HCT116 (cell line): Measurements from ENCODE around the gene C14orf180. TPM values are rescaled to one million over a fixed set of nuclear protein-coding genes. Genes with fewer than 3 reads are reported as not detected.

ENCODE experiments used
- ATAC-seq: fragments of 200-7000 bp; cut with Tn5 transposase; 2 replicates; pipeline ENCODE4 v1.9.1; 2020; ENCODE audit warnings: mild to moderate bottlenecking, moderate library complexity
- BruUV-seq: library from RNA; stranded (reverse); fragments of 400-500 nt; replicated peaks from 2 replicates; lab custom pipeline; 2021; lab: Mats Ljungman, UMichigan
- CTCF ChIA-PET: fragments of 300-600 bp; sonication (Branson Sonifier 250); formaldehyde crosslinking; loops from one replicate; lab custom pipeline; 2021; ENCODE audit warnings: antibody characterized with exemption; lab: Charles Lee
- POLR2A ChIA-PET: fragments of 300-600, 350-600 bp; sonication (Branson Sonifier 250); formaldehyde crosslinking; loops from one replicate; lab custom pipeline; 2021; ENCODE audit warnings: antibody characterized with exemption; lab: Charles Lee
- RAD21 ChIA-PET, 2 experiments: fragments of 300-600 bp; sonication (Branson Sonifier 250); formaldehyde crosslinking; loops; one replicate each; lab custom pipeline; 2023; ENCODE audit warnings: low total read pairs in 2 of 2; ENCODE audit not compliant: uncharacterized antibody in 2 of 2, unreplicated experiment in 2 of 2, low non-redundant PET in 1 of 2; lab: Charles Lee
- DNase-seq: peaks from one replicate; pipeline ENCODE4 v3.0.0-alpha.2; 2010; ENCODE audit warnings: low read depth, low spot score
- H2AFZ ChIP-seq: fragments of 200-600 bp; shearing (Covaris generic), sonication (generic); 2 replicates; pipeline ENCODE4 v1.6.1; 2017; ENCODE audit warnings: low read depth, mixed run types, mixed read lengths, antibody characterized with exemption, low read length; ENCODE audit not compliant: poor library complexity, severe bottlenecking
- H3K27ac ChIP-seq: 2 replicates; pipeline ENCODE4 v1.5.1; 2012; ENCODE audit warnings: low read depth, low read length
- H3K27me3 ChIP-seq: fragments of 200-600 bp; sonication (generic); 2 replicates; pipeline ENCODE4 v1.6.1; 2016; ENCODE audit warnings: mixed run types, low read length, mixed read lengths; ENCODE audit not compliant: insufficient read depth
- H3K36me3 ChIP-seq, 2 experiments: fragments of 200-500 bp in 1 of 2; fragments of 200-600 bp in 1 of 2; sonication (Bioruptor generic) in 1 of 2; sonication (generic) in 1 of 2; 2 replicates each; pipeline versions ENCODE4 v1.5.1 to v1.6.1; 2014 to 2016; ENCODE audit warnings: low read length in 2 of 2, inconsistent platforms in 1 of 2, mixed read lengths in 1 of 2, mixed run types in 1 of 2; ENCODE audit not compliant: insufficient read depth in 2 of 2, control insufficient read depth in 1 of 2
- H3K4me1 ChIP-seq, 2 experiments: fragments of 200-600 bp in 1 of 2; sonication (generic) in 1 of 2; 2 replicates each; pipeline versions ENCODE4 v1.5.1 to v1.6.1; 2012 to 2017; ENCODE audit warnings: low read length in 2 of 2, inconsistent platforms in 1 of 2, mild to moderate bottlenecking in 1 of 2, mixed read lengths in 1 of 2, mixed run types in 1 of 2, moderate library complexity in 1 of 2; ENCODE audit not compliant: insufficient read depth in 2 of 2, control insufficient read depth in 1 of 2
- H3K4me2 ChIP-seq: fragments of 200-600 bp; sonication (generic); 2 replicates; pipeline ENCODE4 v1.6.1; 2017; ENCODE audit warnings: mixed run types, low read length, mixed read lengths
- H3K4me3 ChIP-seq, 2 experiments: fragments of 200-600 bp in 1 of 2; sonication (generic) in 1 of 2; replicated peaks in 1 of 2; 2 replicates each; pipeline ENCODE4 v1.5.1; 2011 to 2016; ENCODE audit warnings: low read length in 2 of 2, control low read depth in 1 of 2, low read depth in 1 of 2, mild to moderate bottlenecking in 1 of 2, mixed read lengths in 1 of 2, mixed run types in 1 of 2
- H3K79me2 ChIP-seq: fragments of 200-600 bp; sonication (generic); 2 replicates; pipeline ENCODE4 v1.6.1; 2017; ENCODE audit warnings: mild to moderate bottlenecking, mixed run types, low read length, moderate library complexity, mixed read lengths; ENCODE audit not compliant: insufficient read depth
- H3K9ac ChIP-seq: fragments of 200-600 bp; sonication (generic); 2 replicates; pipeline ENCODE4 v1.6.1; 2016; ENCODE audit warnings: low read length, mixed read lengths
- H3K9me2 ChIP-seq: fragments of 200-600 bp; sonication (generic), shearing (Covaris generic); 2 replicates; pipeline ENCODE4 v1.6.1; 2017; ENCODE audit warnings: mixed run types, mild to moderate bottlenecking, moderate library complexity; ENCODE audit not compliant: insufficient read depth
- H3K9me3 ChIP-seq, 2 experiments: fragments of 200-500 bp in 1 of 2; fragments of 200-600 bp in 1 of 2; sonication (Bioruptor generic) in 1 of 2; sonication (generic) in 1 of 2; 2 replicates each; pipeline ENCODE4 v1.6.1; 2014 to 2017; ENCODE audit warnings: low read length in 2 of 2, mixed read lengths in 2 of 2, inconsistent platforms in 1 of 2, low read depth in 1 of 2, mild to moderate bottlenecking in 1 of 2, mixed run types in 1 of 2, moderate library complexity in 1 of 2; ENCODE audit not compliant: control insufficient read depth in 1 of 2, insufficient read depth in 1 of 2
- H4K20me1 ChIP-seq: fragments of 200-600 bp; sonication (generic), shearing (Covaris generic); 2 replicates; pipeline ENCODE4 v1.6.1; 2017; ENCODE audit warnings: mixed run types, mild to moderate bottlenecking, moderate library complexity; ENCODE audit not compliant: insufficient read depth
- CBX3 ChIP-seq: IDR thresholded peaks from 2 replicates; pipeline ENCODE4 v1.6.1; 2012; ENCODE audit warnings: low read depth
- CTCF ChIP-seq, 3 experiments: fragments of 200-600 bp in 1 of 3; sonication (generic) in 1 of 3; IDR thresholded peaks in 2 of 3; conservative IDR thresholded peaks in 1 of 3; 2 replicates each; pipeline ENCODE4 v1.5.1; 2012 to 2017; ENCODE audit warnings: low read depth in 2 of 3, low read length in 2 of 3, antibody characterized with exemption in 1 of 3, borderline replicate concordance in 1 of 3, control low read depth in 1 of 3, mild to moderate bottlenecking in 1 of 3, mixed read lengths in 1 of 3, mixed run types in 1 of 3, moderate library complexity in 1 of 3; ENCODE audit not compliant: insufficient read depth in 1 of 3
- EZH2 ChIP-seq: fragments of 200-600 bp; sonication (generic); IDR thresholded peaks from 2 replicates; pipeline ENCODE4 v1.6.1; 2017; ENCODE audit warnings: antibody characterized with exemption, mixed run types
- FOSL1 ChIP-seq: IDR thresholded peaks from 2 replicates; pipeline ENCODE4 v1.6.1; 2012; ENCODE audit warnings: low read depth
- POLR2A ChIP-seq: IDR thresholded peaks from 2 replicates; pipeline ENCODE4 v1.7.0; 2011; ENCODE audit warnings: borderline replicate concordance; ENCODE audit not compliant: insufficient read depth, insufficient read length; ENCODE audit errors: extremely low read depth
- POLR2AphosphoS5 ChIP-seq: IDR thresholded peaks from 2 replicates; pipeline ENCODE4 v1.6.1; 2011; ENCODE audit warnings: mild to moderate bottlenecking, low read depth, low read length, moderate library complexity
- REST ChIP-seq: IDR thresholded peaks from 2 replicates; pipeline ENCODE4 v1.6.1; 2012; ENCODE audit warnings: low read depth
- SIN3A ChIP-seq: IDR thresholded peaks from 2 replicates; pipeline ENCODE4 v1.6.1; 2012; ENCODE audit warnings: low read depth
- SP1 ChIP-seq: IDR thresholded peaks from 2 replicates; pipeline ENCODE4 v1.6.1; 2012; ENCODE audit warnings: low read depth
- SRF ChIP-seq: IDR thresholded peaks from 2 replicates; pipeline ENCODE4 v1.6.1; 2012; ENCODE audit warnings: low read depth
- ZNF274 ChIP-seq: fragments of 200-500 bp; sonication (Bioruptor generic); IDR thresholded peaks from 2 replicates; pipeline ENCODE4 v1.6.1; 2014; ENCODE audit warnings: mild to moderate bottlenecking, low read depth, low read length, inconsistent platforms
- intact Hi-C: fragments of 100-400 bp; cut with micrococcal nuclease; formaldehyde crosslinking; loops from 2 replicates; pipeline ENCODE4 v1.10.0; 2022
- total RNA-seq: library from RNA; stranded (reverse); gene quantifications from one replicate; pipeline ENCODE4 v1.2.1, GENCODE V29; 2021; ENCODE audit not compliant: unreplicated experiment

The C14orf180 gene
- total RNA-seq, 1 experiment from 2014 or later, result not detected

GRCh38 chr14:104598039-104598909 is 18.7 kb downstream of the C14orf180 start:
- intact Hi-C loops, result no loop called here
- ChIA-PET CTCF (no interaction called here), RAD21 (no interaction called here), POLR2A (interaction anchor here (0.6 kb wide), 1 partner anchor 199 kb away, joined by 3 read pairs; no protein-coding TSS in a partner anchor)
- TF ChIP-seq EZH2 (no peak), REST (no peak), ZNF274 (no peak), CBX3 (no peak), POLR2A (no peak), CTCF (IDR thresholded peaks at IDR 0.05 in 2 of 3, conservative IDR thresholded peaks at IDR 0.05 in 1 of 3; ENCODE audit: borderline replicate concordance in 1 of 3, insufficient read depth in 1 of 3, low read depth in 2 of 3, low read length in 2 of 3) (no peak), SP1 (no peak), SRF (no peak), POLR2AphosphoS5 (no peak), FOSL1 (no peak), SIN3A (no peak)
- Histone ChIP-seq H3K9ac (no peak overlapping the region), H3K79me2 (no peaks in the 10 kb centered on the region), H3K27me3 (no peaks in the 10 kb centered on the region; the same call in 1 of the 2 replicates), H3K4me3 (no peak overlapping the region), H3K4me1 (no peaks in the 10 kb centered on the region), H2AFZ (no peak overlapping the region), H4K20me1 (no peaks in the 10 kb centered on the region), H3K9me3 (no peaks in the 10 kb centered on the region), H3K9me2 (no peaks in the 10 kb centered on the region), H3K36me3 (no peaks in the 10 kb centered on the region), H3K27ac (no peak overlapping the region), H3K4me2 (no peak overlapping the region)
- ATAC-seq (no peak), DNase-seq (no peak)
- BruUV-seq, result no TSS peak
